DMS153 (cell line): ENCODE measurements around the gene ELMO1.

ENCODE experiments used
- DNase-seq: peaks from one replicate; lab custom pipeline; 2025; lab: John Stamatoyannopoulos, UW

The ELMO1 gene

GRCh38 chr7:37015353-37016034, 433.2 kb downstream of the ELMO1 start:
- DNase-seq = no peak

GRCh38 chr7:37013771-37014170, 434.9 kb downstream of the ELMO1 start:
- no peak for DNase-seq

- no peak for DNase-seq
These were observed 437.3 kb downstream of the ELMO1 start for GRCh38 chr7:37011151-37011890.

- no peak for DNase-seq
These were observed 439.5 kb downstream of the ELMO1 start for GRCh38 chr7:37009125-37009675.

GRCh38 chr7:37007691-37008090, 441.0 kb downstream of the ELMO1 start:
- DNase-seq = no peak

GRCh38 chr7:37007268-37007667, 441.4 kb downstream of the ELMO1 start:
- no peak for DNase-seq

- DNase-seq = no peak
These were observed 441.9 kb downstream of the ELMO1 start for GRCh38 chr7:37006764-37007163.

- DNase-seq = no peak
These were observed 448.2 kb downstream of the ELMO1 start for GRCh38 chr7:37000511-37000910.

GRCh38 chr7:36999626-37000485, 448.8 kb downstream of the ELMO1 start:
- no peak for DNase-seq

- no peak for DNase-seq
These were observed 452.9 kb downstream of the ELMO1 start for GRCh38 chr7:36995776-36996175.

- DNase-seq = no peak
These were observed 454.1 kb downstream of the ELMO1 start for GRCh38 chr7:36994456-36995112.

GRCh38 chr7:36986948-36987724, 461.5 kb downstream of the ELMO1 start:
- DNase-seq = peak; percentile 14

GRCh38 chr7:36986511-36986933, 462.1 kb downstream of the ELMO1 start:
- peak; percentile 41 for DNase-seq

GRCh38 chr7:36985866-36986400, 462.7 kb downstream of the ELMO1 start:
- peak; percentile 76 for DNase-seq

- DNase-seq = no peak
These were observed 463.3 kb downstream of the ELMO1 start for GRCh38 chr7:36985316-36985715.

- DNase-seq = no peak
These were observed 463.9 kb downstream of the ELMO1 start for GRCh38 chr7:36984710-36985312.

- DNase-seq = peak; percentile 24
These were observed 464.6 kb downstream of the ELMO1 start for GRCh38 chr7:36984041-36984521.

- DNase-seq = no peak
These were observed 465.9 kb downstream of the ELMO1 start for GRCh38 chr7:36982766-36983165.

GRCh38 chr7:36979810-36980248, 468.8 kb downstream of the ELMO1 start:
- no peak for DNase-seq

- no peak for DNase-seq
These were observed 470.2 kb downstream of the ELMO1 start for GRCh38 chr7:36978461-36978860.
